Stimulated activated CD4-positive, alpha-beta T cell treated with anti-CD3 and anti-CD28 coated beads, Interleukin-12 subunit alpha, Interleukin-12 subunit beta, amount 100 ng/mL, for 24 hours (primary cell): Measurements from ENCODE around the gene MREG.
"Not testable (repeated sequence)": the region's sequence is repeated elsewhere in the genome, so short reads cannot be mapped to it uniquely, and the experiment has no call there.

Experiments
- DNase-seq, 2 experiments: peaks; one replicate each; pipeline ENCODE4 v3.0.0-alpha.2; 2020; ENCODE audit warnings: low read depth in 2 of 2

MREG gene

GRCh38 chr2:215988556-215989207 lies 24.7 kb downstream of the MREG start:
- DNase-seq = not testable (repeated sequence)

- no peak for DNase-seq
Measured at GRCh38 chr2:215985257-215985656, 28.1 kb downstream of the MREG start.

GRCh38 chr2:215984661-215985060 lies 28.7 kb downstream of the MREG start:
- no peak for DNase-seq

- DNase-seq = no peak
Measured at GRCh38 chr2:215983581-215984351, 29.6 kb downstream of the MREG start.

GRCh38 chr2:215982465-215982875 lies 30.9 kb downstream of the MREG start:
- DNase-seq = peak in 1 of 2 experiments; percentile 8

GRCh38 chr2:215981115-215981514 lies 32.2 kb downstream of the MREG start:
- DNase-seq = no peak

- no peak for DNase-seq
Measured at GRCh38 chr2:215979620-215980019, 33.7 kb downstream of the MREG start.

- no peak for DNase-seq
Measured at GRCh38 chr2:215974700-215975429, 38.5 kb downstream of the MREG start.

- no peak for DNase-seq
Measured at GRCh38 chr2:215973954-215974699, 39.2 kb downstream of the MREG start.

GRCh38 chr2:215973145-215973792 lies 40.1 kb downstream of the MREG start:
- no peak for DNase-seq

- no peak for DNase-seq
Measured at GRCh38 chr2:215971671-215972070, 41.7 kb downstream of the MREG start.

- not testable (repeated sequence) for DNase-seq
Measured at GRCh38 chr2:215970894-215971293, 42.5 kb downstream of the MREG start.

GRCh38 chr2:215970425-215970824 lies 42.9 kb downstream of the MREG start:
- no peak for DNase-seq

- no peak for DNase-seq
Measured at GRCh38 chr2:215969131-215969841, 44.1 kb downstream of the MREG start.

- no peak for DNase-seq
Measured at GRCh38 chr2:215968499-215968898, 44.9 kb downstream of the MREG start.

- no peak for DNase-seq
Measured at GRCh38 chr2:215967590-215968378, 45.6 kb downstream of the MREG start.

- no peak for DNase-seq
Measured at GRCh38 chr2:215966951-215967350, 46.4 kb downstream of the MREG start.

- no peak for DNase-seq
Measured at GRCh38 chr2:215966274-215966673, 47.1 kb downstream of the MREG start.

GRCh38 chr2:215965532-215966165 lies 47.7 kb downstream of the MREG start:
- no peak for DNase-seq
